ENCODE results near the gene ARHGAP21. TPM values are rescaled to one million over a fixed set of nuclear protein-coding genes. Genes with fewer than 3 reads are reported as not detected.

Gene ARHGAP21
- total and polyA plus RNA-seq, 2 experiments from 2014 or later, result 15.3 to 44.5 TPM

GRCh38 chr10:24697080-24697479 is 26.6 kb downstream of the ARHGAP21 start:
- no peaks in the 10 kb centered on the region for H3K9me2 ChIP-seq (ENCODE audit: insufficient read depth)
- no peak overlapping the region for H3K27ac Mint-ChIP-seq
- no peaks in the 10 kb centered on the region for H3K36me3 ChIP-seq (ENCODE audit: insufficient read depth)
- H3K27me3 ChIP-seq (ENCODE audit: insufficient read depth), result no peaks in the 10 kb centered on the region
- DNase-seq (ENCODE audit: low spot score), result no peak
- peaks cover 21% of the 10 kb centered on the region for H3K4me1 Mint-ChIP-seq
- H3K27ac ChIP-seq (ENCODE audit: low read depth), result no peak overlapping the region
- no peak for TF ChIP-seq EZH2 (IDR thresholded peaks at IDR 0.05; ENCODE audit: low read depth, unreplicated experiment)
- H3F3A ChIP-seq (replicated peaks; ENCODE audit: low read depth), result no peaks in the 10 kb centered on the region
- H3K4me1 ChIP-seq (ENCODE audit: insufficient read depth), result peaks cover 9% of the 10 kb centered on the region; the same call in 1 of the 2 replicates
- no peak for ATAC-seq
- no peak overlapping the region for H3K4me3 Mint-ChIP-seq
- H3K4me3 ChIP-seq, result no peak overlapping the region
- H3K36me3 Mint-ChIP-seq (ENCODE audit: low read depth), result no peaks in the 10 kb centered on the region
- no peaks in the 10 kb centered on the region for H3K27me3 Mint-ChIP-seq (ENCODE audit: insufficient read depth, low read depth, poor library complexity)
- H3K4me2 ChIP-seq, result no peak overlapping the region
- peaks cover 85% of the 10 kb centered on the region for H3K79me2 ChIP-seq (replicated peaks; ENCODE audit: insufficient read depth)
- H3K9me3 Mint-ChIP-seq, result no peaks in the 10 kb centered on the region
- no peaks in the 10 kb centered on the region; the same call in none of the 2 replicates for H4K20me1 ChIP-seq (replicated peaks; ENCODE audit: insufficient read depth)
- H2AFZ ChIP-seq, result no peak overlapping the region

GRCh38 chr10:24695452-24695851 is 28.2 kb downstream of the ARHGAP21 start:
- Histone ChIP-seq H3K27ac (ENCODE audit: low read depth) (no peak overlapping the region), H3K4me2 (no peak overlapping the region), H3K27me3 (ENCODE audit: insufficient read depth) (no peaks in the 10 kb centered on the region), H3K79me2 (replicated peaks; ENCODE audit: insufficient read depth) (peaks cover 82% of the 10 kb centered on the region), H2AFZ (no peak overlapping the region), H3F3A (replicated peaks; ENCODE audit: low read depth) (no peaks in the 10 kb centered on the region), H3K9me2 (ENCODE audit: insufficient read depth) (no peaks in the 10 kb centered on the region), H3K4me3 (no peak overlapping the region), H4K20me1 (replicated peaks; ENCODE audit: insufficient read depth) (no peaks in the 10 kb centered on the region; the same call in none of the 2 replicates), H3K4me1 (ENCODE audit: insufficient read depth) (peaks cover 9% of the 10 kb centered on the region; the same call in 1 of the 2 replicates), H3K36me3 (ENCODE audit: insufficient read depth) (no peaks in the 10 kb centered on the region)
- Mint-ChIP-seq H3K27ac (no peak overlapping the region), H3K36me3 (ENCODE audit: low read depth) (no peaks in the 10 kb centered on the region), H3K4me3 (no peak overlapping the region), H3K27me3 (ENCODE audit: insufficient read depth, low read depth, poor library complexity) (no peaks in the 10 kb centered on the region), H3K4me1 (peaks cover 18% of the 10 kb centered on the region), H3K9me3 (no peaks in the 10 kb centered on the region)
- DNase-seq (ENCODE audit: low spot score) (no peak), ATAC-seq (no peak)
- no peak for TF ChIP-seq ETS1 (IDR thresholded peaks at IDR 0.05)
- TF ChIP-seq NANOG (IDR thresholded peaks at IDR 0.05; ENCODE audit: borderline replicate concordance), result no peak
- TF ChIP-seq JUNB (IDR thresholded peaks at IDR 0.05; ENCODE audit: unreplicated experiment), result no peak
- no peak for TF ChIP-seq EZH2 (IDR thresholded peaks at IDR 0.05; ENCODE audit: low read depth, unreplicated experiment)
- no peak for TF ChIP-seq ZNF114 (CRISPR knock-in tag; IDR thresholded peaks at IDR 0.05)
- no peak for TF ChIP-seq CTCF (conservative IDR thresholded peaks at IDR 0.05; ENCODE audit: low read depth in 2 of 2)
- no peak for TF ChIP-seq ZNF331 (CRISPR knock-in tag; IDR thresholded peaks at IDR 0.05; ENCODE audit: low read depth)
- no peak for TF ChIP-seq EZH2phosphoT487 (IDR thresholded peaks at IDR 0.05; ENCODE audit: unreplicated experiment)
- no peak for TF ChIP-seq STAT1 (IDR thresholded peaks at IDR 0.05; ENCODE audit: unreplicated experiment)
- no peak for TF ChIP-seq REST (IDR thresholded peaks at IDR 0.05; ENCODE audit: unreplicated experiment)

Data from GM23338 (cell line).